Fibroblast of pulmonary artery (primary cell): ENCODE data around the gene PCSK5.

ENCODE experiments used
- DNase-seq: peaks from one replicate; pipeline ENCODE4 v3.0.0-alpha.2; 2010; ENCODE audit warnings: low read depth
- H3K4me3 ChIP-seq: replicated peaks from 2 replicates; pipeline ENCODE4 v1.5.1; 2011; ENCODE audit warnings: low read depth, mild to moderate bottlenecking, control low read depth, low read length, moderate library complexity
- CTCF ChIP-seq: IDR thresholded peaks from 2 replicates; pipeline ENCODE4 v1.5.1; 2011; ENCODE audit warnings: mild to moderate bottlenecking, control low read depth, low read length, inconsistent platforms; ENCODE audit errors: missing control alignments

Gene PCSK5

GRCh38 chr9:76023715-76024195 is 133.3 kb downstream of the PCSK5 start:
- TF ChIP-seq CTCF, result no peak
- no peak overlapping the region for H3K4me3 ChIP-seq
- DNase-seq, result peak; percentile 20

GRCh38 chr9:76025286-76025685 is 134.8 kb downstream of the PCSK5 start:
- no peak for TF ChIP-seq CTCF
- H3K4me3 ChIP-seq, result no peak overlapping the region
- no peak for DNase-seq

GRCh38 chr9:76026796-76027195 is 136.3 kb downstream of the PCSK5 start:
- TF ChIP-seq CTCF, result no peak
- no peak overlapping the region for H3K4me3 ChIP-seq
- no peak for DNase-seq

- peak; percentile 6 for DNase-seq
- no peak overlapping the region for H3K4me3 ChIP-seq
- TF ChIP-seq CTCF, result no peak
Measured at GRCh38 chr9:76027416-76027815, 136.9 kb downstream of the PCSK5 start.

- no peak for DNase-seq
- TF ChIP-seq CTCF, result no peak
- H3K4me3 ChIP-seq, result no peak overlapping the region
Measured at GRCh38 chr9:76027861-76028260, 137.4 kb downstream of the PCSK5 start.

- no peak for DNase-seq
- TF ChIP-seq CTCF, result no peak
- H3K4me3 ChIP-seq, result no peak overlapping the region
Measured at GRCh38 chr9:76032038-76032796, 141.7 kb downstream of the PCSK5 start.
